Type B pancreatic cell (in vitro differentiated cells): ENCODE measurements around the gene RBBP8. TPM values are rescaled to one million over a fixed set of nuclear protein-coding genes. Genes with fewer than 3 reads are reported as not detected.

Experiments used
- DNase-seq: peaks from one replicate; pipeline ENCODE4 v3.0.0; 2021; ENCODE audit warnings: mixed read lengths; ENCODE audit not compliant: unreplicated experiment; ENCODE audit errors: extremely low spot score
- H3K27ac Mint-ChIP-seq: 2 replicates; pipeline ENCODE4 v1.8.0; 2021; ENCODE audit warnings: mild to moderate bottlenecking, mixed read lengths
- H3K27me3 Mint-ChIP-seq: 2 replicates; pipeline ENCODE4 v1.8.0; 2021; ENCODE audit warnings: mixed read lengths
- H3K36me3 Mint-ChIP-seq: 2 replicates; pipeline ENCODE4 v1.8.0; 2021; ENCODE audit warnings: mixed read lengths
- H3K4me1 Mint-ChIP-seq: one replicate; pipeline ENCODE4 v1.8.0; 2021; ENCODE audit warnings: mixed read lengths; ENCODE audit not compliant: unreplicated experiment
- H3K4me3 Mint-ChIP-seq: 2 replicates; pipeline ENCODE4 v1.8.0; 2021; ENCODE audit warnings: mild to moderate bottlenecking, mixed read lengths
- H3K9me3 Mint-ChIP-seq: 2 replicates; pipeline ENCODE4 v1.8.0; 2021; ENCODE audit warnings: mixed read lengths
- CTCF ChIP-seq: fragments of 200-600 bp; sonication (generic); conservative IDR thresholded peaks from 2 replicates; pipeline ENCODE4 v1.5.0; 2021; ENCODE audit warnings: antibody characterized with exemption, mild to moderate bottlenecking
- total RNA-seq: library from RNA; stranded (reverse); gene quantifications from 2 replicates; pipeline ENCODE4 v1.2.1, GENCODE V29; 2021; ENCODE audit warnings: low replicate concordance

RBBP8 gene
- total RNA-seq, 1 donor from 2014 or later = 26.7 TPM

DNA sequence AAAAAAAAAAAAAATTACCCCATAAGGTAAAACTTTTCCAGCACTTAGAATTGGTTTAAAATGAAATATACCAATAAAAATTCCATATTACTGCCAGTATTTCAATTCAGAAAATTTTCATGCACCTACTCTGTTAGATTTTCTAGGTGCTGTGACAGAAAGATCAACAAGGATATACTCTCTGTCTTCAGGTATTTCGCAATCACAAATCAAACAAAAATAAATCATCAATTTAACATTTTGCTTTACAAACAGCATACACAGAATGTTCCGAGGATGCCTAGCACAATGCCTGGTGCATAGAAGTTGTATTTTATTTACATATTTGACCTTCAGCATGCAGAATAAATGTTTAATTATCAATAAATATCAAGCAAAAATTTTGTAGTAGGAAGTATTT is 66.5 kb downstream of the RBBP8 start:
- Mint-ChIP-seq H3K27ac (no peak overlapping the region), H3K27me3 (no peaks in the 10 kb centered on the region), H3K4me3 (no peak overlapping the region), H3K9me3 (no peaks in the 10 kb centered on the region), H3K4me1 (peaks cover 7% of the 10 kb centered on the region), H3K36me3 (peaks cover 20% of the 10 kb centered on the region)
- no peak for DNase-seq
- no peak for TF ChIP-seq CTCF

DNA sequence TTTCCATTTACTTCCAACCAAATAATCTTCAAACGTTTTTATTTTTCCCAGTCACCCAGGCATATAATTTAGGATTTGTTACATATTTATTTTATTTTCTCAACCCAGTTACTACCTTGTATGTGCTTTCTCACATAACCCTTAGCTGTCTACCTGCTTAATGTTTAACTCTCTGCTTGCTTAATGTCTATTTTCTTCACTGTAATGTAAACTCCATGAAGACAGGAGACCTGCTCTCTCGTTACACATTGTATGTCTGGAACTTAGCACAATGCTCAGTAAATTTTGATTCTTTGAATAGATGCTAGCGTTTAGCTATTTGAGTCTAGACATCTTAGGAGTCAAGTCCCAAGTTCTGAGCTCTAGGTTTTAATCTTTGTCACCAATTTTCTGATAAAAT is 70.2 kb downstream of the RBBP8 start:
- DNase-seq = no peak
- Mint-ChIP-seq H3K27ac (no peak overlapping the region), H3K4me1 (peaks cover 4% of the 10 kb centered on the region), H3K4me3 (no peak overlapping the region), H3K9me3 (no peaks in the 10 kb centered on the region), H3K36me3 (peaks cover 21% of the 10 kb centered on the region), H3K27me3 (no peaks in the 10 kb centered on the region)
- TF ChIP-seq CTCF = no peak

DNA sequence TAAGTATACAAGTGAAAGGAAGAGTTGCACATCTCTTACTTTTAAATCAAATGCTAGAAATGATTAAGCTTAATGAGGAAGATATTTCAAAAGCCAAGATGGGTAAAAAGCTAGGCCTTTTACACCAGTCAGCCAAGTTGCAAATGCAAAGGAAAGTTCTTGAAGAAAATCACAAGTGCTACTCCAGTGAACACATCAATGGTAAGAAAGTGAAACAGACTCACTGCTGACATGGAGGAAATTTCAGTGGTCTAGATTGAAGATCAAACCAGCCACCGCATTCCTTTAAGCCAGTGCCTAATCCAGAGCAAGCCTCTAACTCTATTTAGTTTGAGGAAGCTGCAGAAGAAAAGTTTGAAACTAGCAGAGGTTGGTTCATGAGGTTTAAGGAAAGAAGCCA is 79.1 kb downstream of the RBBP8 start:
- Mint-ChIP-seq H3K4me1 (no peaks in the 10 kb centered on the region), H3K27ac (no peak overlapping the region), H3K4me3 (no peak overlapping the region), H3K9me3 (no peaks in the 10 kb centered on the region), H3K36me3 (peaks cover 13% of the 10 kb centered on the region), H3K27me3 (no peaks in the 10 kb centered on the region)
- TF ChIP-seq CTCF = no peak
- no peak for DNase-seq

- no peaks in the 10 kb centered on the region for H3K4me1 Mint-ChIP-seq
- DNase-seq = no peak
- H3K4me3 Mint-ChIP-seq = no peak overlapping the region
- H3K27ac Mint-ChIP-seq = no peak overlapping the region
- H3K36me3 Mint-ChIP-seq = peaks cover 16% of the 10 kb centered on the region
- no peak for TF ChIP-seq CTCF
- no peaks in the 10 kb centered on the region for H3K9me3 Mint-ChIP-seq
- H3K27me3 Mint-ChIP-seq = no peaks in the 10 kb centered on the region
Measured at GRCh38 chr18:23020555-23021294, 87.6 kb downstream of the RBBP8 start.

DNA sequence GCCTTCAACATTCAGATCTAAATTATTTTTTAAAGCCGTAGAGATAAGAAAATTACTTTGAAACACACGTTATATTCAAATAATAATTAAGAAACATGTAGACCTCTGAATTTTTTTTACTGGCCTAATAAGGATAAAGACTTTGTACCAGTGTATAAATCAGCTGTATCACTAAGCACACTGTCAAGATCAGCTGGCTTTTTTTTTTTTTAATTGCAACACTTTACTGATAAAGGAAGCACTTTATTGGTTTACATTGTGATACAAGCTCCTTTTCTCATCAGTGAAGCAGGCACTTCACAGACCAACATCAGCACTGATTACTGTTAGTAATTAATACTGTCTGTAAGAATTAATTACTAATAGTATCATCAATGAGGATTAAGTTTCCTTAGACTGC is 88.5 kb downstream of the RBBP8 start:
- Mint-ChIP-seq H3K9me3 (no peaks in the 10 kb centered on the region), H3K27ac (no peak overlapping the region), H3K27me3 (no peaks in the 10 kb centered on the region), H3K4me3 (no peak overlapping the region), H3K36me3 (peaks cover 18% of the 10 kb centered on the region), H3K4me1 (no peaks in the 10 kb centered on the region)
- no peak for DNase-seq
- no peak for TF ChIP-seq CTCF
